ENCODE data around the gene NEUROG3. TPM values are rescaled to one million over a fixed set of nuclear protein-coding genes. Genes with fewer than 3 reads are reported as not detected.

The NEUROG3 gene
- total RNA-seq, 1 donor from 2014 or later, result 0.71 TPM

Other genes starting within 250 kb of the NEUROG3 start
- gene TACR2, start 156.5 kb downstream of the NEUROG3 start, total RNA-seq, result 0.61 TPM
- gene TSPAN15, start 122.0 kb downstream of the NEUROG3 start, total RNA-seq, result 109 TPM
- gene FAM241B, start 56.8 kb upstream of the NEUROG3 start, total RNA-seq, result 2.6 TPM
- not detected for gene COL13A1, start 228.5 kb upstream of the NEUROG3 start, total RNA-seq

Data from mesenteric fat pad (tissue), 1 donor.